Fibroblast of pulmonary artery (primary cell): ENCODE data around the gene ANKS1B.
"Not testable (repeated sequence)": the region's sequence is repeated elsewhere in the genome, so short reads cannot be mapped to it uniquely, and the experiment has no call there.

ENCODE experiments used
- DNase-seq: peaks from one replicate; pipeline ENCODE4 v3.0.0-alpha.2; 2010; ENCODE audit warnings: low read depth
- H3K4me3 ChIP-seq: replicated peaks from 2 replicates; pipeline ENCODE4 v1.5.1; 2011; ENCODE audit warnings: low read depth, mild to moderate bottlenecking, control low read depth, low read length, moderate library complexity
- TF ChIP-seq, protein P1 (sequence below): IDR thresholded peaks from 2 replicates; pipeline ENCODE4 v1.5.1; 2011; ENCODE audit warnings: mild to moderate bottlenecking, control low read depth, low read length, inconsistent platforms; ENCODE audit errors: missing control alignments

The ANKS1B gene

DNA sequence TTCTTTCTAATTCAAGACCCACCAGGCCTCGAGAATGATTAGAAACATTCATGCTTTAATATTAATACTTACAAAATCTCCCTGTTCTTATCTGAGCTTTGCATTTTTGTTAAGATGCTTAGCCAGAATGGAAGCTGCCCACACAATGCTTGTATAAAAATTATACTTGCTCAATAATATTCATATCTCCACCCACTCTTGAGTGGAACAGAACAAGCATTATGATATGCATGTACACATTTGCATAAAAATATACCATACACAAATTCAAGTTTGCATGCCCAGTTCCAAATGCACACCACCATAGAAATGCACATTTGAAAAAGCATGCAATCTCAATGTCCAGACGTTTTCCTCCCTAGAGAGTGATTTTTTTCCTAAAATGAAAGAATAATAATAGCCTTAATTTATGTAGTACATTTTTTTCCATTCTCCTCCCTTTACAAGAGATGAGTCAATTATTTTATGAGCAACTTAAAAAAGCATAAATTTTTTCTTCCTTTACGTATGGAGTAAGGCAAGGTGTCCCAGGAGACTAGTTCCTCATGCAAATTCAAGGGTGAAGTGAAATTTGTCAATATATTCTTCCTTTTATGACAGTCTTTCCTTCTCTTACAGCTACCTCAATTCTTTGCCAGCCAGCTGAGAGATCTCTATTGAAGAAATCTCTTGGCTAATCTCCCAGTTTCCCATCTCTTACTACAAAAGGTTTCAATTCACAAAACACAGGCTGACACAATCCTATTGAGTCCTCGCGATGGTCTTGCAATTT lies 650.3 kb downstream of the ANKS1B start:
- TF ChIP-seq, protein P1, sequence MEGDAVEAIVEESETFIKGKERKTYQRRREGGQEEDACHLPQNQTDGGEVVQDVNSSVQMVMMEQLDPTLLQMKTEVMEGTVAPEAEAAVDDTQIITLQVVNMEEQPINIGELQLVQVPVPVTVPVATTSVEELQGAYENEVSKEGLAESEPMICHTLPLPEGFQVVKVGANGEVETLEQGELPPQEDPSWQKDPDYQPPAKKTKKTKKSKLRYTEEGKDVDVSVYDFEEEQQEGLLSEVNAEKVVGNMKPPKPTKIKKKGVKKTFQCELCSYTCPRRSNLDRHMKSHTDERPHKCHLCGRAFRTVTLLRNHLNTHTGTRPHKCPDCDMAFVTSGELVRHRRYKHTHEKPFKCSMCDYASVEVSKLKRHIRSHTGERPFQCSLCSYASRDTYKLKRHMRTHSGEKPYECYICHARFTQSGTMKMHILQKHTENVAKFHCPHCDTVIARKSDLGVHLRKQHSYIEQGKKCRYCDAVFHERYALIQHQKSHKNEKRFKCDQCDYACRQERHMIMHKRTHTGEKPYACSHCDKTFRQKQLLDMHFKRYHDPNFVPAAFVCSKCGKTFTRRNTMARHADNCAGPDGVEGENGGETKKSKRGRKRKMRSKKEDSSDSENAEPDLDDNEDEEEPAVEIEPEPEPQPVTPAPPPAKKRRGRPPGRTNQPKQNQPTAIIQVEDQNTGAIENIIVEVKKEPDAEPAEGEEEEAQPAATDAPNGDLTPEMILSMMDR, result no peak
- DNase-seq, result no peak
- H3K4me3 ChIP-seq, result no peak overlapping the region

DNA sequence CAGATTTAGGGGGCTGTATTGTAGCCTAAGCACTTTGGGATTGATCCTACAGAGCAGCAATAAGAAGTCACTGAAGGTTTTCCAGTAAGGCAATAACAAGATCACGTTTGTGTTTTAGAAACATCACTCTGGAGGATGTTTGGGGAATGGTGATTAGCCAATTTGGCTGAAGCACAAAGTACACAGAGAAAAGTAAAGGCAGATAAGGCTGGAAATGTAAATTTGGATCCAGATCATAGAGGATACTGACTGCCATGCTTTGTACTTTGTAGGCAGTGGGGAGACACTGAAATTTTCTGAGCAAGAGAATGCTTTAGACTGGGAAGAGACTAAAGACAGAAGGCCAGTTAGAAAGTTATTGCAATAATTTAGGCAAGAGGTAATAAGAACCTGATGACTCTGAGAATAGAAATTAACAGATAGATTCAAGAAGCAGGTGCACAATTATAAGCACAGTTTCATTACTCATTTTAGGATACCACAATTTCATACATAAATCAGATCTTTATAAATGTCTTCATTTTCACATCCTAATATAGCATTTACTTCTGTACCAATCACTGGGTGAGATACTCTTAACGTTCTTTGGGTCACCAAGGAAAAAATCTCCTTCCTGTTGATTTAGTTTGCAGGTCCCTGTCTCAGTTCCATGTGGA lies 651.7 kb downstream of the ANKS1B start:
- TF ChIP-seq, protein P1, result no peak
- no peak overlapping the region for H3K4me3 ChIP-seq
- no peak for DNase-seq

DNA sequence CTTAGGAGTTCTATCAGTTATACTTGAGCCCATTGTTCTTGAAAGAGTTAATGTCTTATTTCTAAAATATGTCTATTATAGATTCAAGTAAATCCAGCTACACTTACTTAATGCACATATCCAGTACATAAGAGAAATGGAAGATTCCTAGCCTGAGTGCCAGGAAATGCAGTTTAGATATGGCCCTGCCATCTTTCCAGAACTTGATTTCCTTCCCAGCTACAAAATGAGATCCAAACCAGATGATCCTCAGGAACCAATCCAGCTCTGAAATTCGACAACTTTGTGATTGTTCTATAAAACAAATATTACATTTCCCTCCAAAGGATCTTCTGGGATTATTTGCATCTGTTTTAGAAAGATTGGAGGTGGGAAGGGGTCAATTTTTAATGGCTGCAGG lies 654.5 kb downstream of the ANKS1B start:
- DNase-seq, result no peak
- TF ChIP-seq, protein P1, result no peak
- no peak overlapping the region for H3K4me3 ChIP-seq

DNA sequence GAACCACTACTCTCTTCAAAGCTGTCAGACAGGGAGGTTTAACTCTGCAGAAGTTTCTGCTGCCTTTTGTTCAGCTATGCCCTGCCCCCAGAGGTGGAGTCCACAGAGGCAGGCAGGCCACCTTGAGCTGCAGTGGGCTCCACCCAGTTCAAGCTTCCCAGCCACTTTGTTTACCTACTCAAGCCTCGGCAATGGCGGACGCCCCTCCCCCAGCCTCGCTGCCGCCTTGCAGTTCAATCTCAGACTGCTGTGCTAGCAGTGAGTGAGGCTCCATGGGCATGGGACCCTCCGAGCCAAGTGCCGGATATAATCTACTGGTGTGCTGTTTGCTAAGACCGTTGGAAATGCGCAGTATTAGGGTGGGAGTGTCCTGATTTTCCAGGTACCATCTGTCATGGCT lies 663.5 kb downstream of the ANKS1B start:
- not testable (repeated sequence) for DNase-seq, H3K4me3 ChIP-seq

- TF ChIP-seq, protein P1, result no peak
- DNase-seq, result no peak
- H3K4me3 ChIP-seq, result no peak overlapping the region
Observed at GRCh38 chr12:99311373-99311772, 673.4 kb downstream of the ANKS1B start.

GRCh38 chr12:99309812-99310211 lies 674.9 kb downstream of the ANKS1B start:
- TF ChIP-seq, protein P1, result no peak
- H3K4me3 ChIP-seq, result no peak overlapping the region
- no peak for DNase-seq

- no peak overlapping the region for H3K4me3 ChIP-seq
- DNase-seq, result no peak
- TF ChIP-seq, protein P1, result no peak
Observed at GRCh38 chr12:99302874-99303273, 681.9 kb downstream of the ANKS1B start.
